ENCODE data around the gene RAB38.

The RAB38 gene

GRCh38 chr11:88174709-88175568, at the start of gene RAB38:
TSS of gene RAB38 (minus strand) at chr11:88175443. CDS start at chr11:88175384, 59 bp downstream.
- no peak for FAIRE-seq

- FAIRE-seq, result no peak
Measured at GRCh38 chr11:88213406-88213805, 38.2 kb upstream of the RAB38 start.

- FAIRE-seq, result no peak
Measured at GRCh38 chr11:88212300-88212699, 37.1 kb upstream of the RAB38 start.

GRCh38 chr11:88208745-88209144, 33.5 kb upstream of the RAB38 start:
- no peak for FAIRE-seq

- FAIRE-seq, result no peak
Measured at GRCh38 chr11:88206751-88207150, 31.5 kb upstream of the RAB38 start.

GRCh38 chr11:88204353-88204752, 29.1 kb upstream of the RAB38 start:
- FAIRE-seq, result no peak

GRCh38 chr11:88203604-88204003, 28.4 kb upstream of the RAB38 start:
- no peak for FAIRE-seq

GRCh38 chr11:88202498-88202897, 27.3 kb upstream of the RAB38 start:
- FAIRE-seq, result no peak

- no peak for FAIRE-seq
Measured at GRCh38 chr11:88196393-88196792, 21.1 kb upstream of the RAB38 start.

- no peak for FAIRE-seq
Measured at GRCh38 chr11:88195908-88196307, 20.7 kb upstream of the RAB38 start.

- FAIRE-seq, result no peak
Measured at GRCh38 chr11:88194990-88195389, 19.7 kb upstream of the RAB38 start.

GRCh38 chr11:88193278-88193677, 18.0 kb upstream of the RAB38 start:
- no peak for FAIRE-seq

GRCh38 chr11:88188932-88189253, 13.7 kb upstream of the RAB38 start:
- no peak for FAIRE-seq

GRCh38 chr11:88188251-88188931, 13.1 kb upstream of the RAB38 start:
- FAIRE-seq, result no peak

- FAIRE-seq, result no peak
Measured at GRCh38 chr11:88183233-88183632, 8.0 kb upstream of the RAB38 start.

GRCh38 chr11:88181776-88182175, 6.5 kb upstream of the RAB38 start:
- FAIRE-seq, result no peak

GRCh38 chr11:88179971-88180629, 4.9 kb upstream of the RAB38 start:
- FAIRE-seq, result no peak

GRCh38 chr11:88179141-88179540, 3.9 kb upstream of the RAB38 start:
- FAIRE-seq, result no peak

- no peak for FAIRE-seq
Measured at GRCh38 chr11:88178191-88178590, 2.9 kb upstream of the RAB38 start.

GRCh38 chr11:88175569-88176075, 379 bp upstream of the RAB38 start:
- FAIRE-seq, result no peak

GRCh38 chr11:88173956-88174355, 1.3 kb downstream of the RAB38 start:
- FAIRE-seq, result no peak

GRCh38 chr11:88171982-88172381, 3.3 kb downstream of the RAB38 start:
- no peak for FAIRE-seq

- no peak for FAIRE-seq
Measured at GRCh38 chr11:88170673-88171072, 4.6 kb downstream of the RAB38 start.

- no peak for FAIRE-seq
Measured at GRCh38 chr11:88169881-88170280, 5.4 kb downstream of the RAB38 start.

Data from islet of Langerhans (tissue), 1 donor.